ENCODE measurements around the gene LITAF.
"Not testable (repeated sequence)": the region's sequence is repeated elsewhere in the genome, so short reads cannot be mapped to it uniquely, and the experiment has no call there.

LITAF gene

DNA sequence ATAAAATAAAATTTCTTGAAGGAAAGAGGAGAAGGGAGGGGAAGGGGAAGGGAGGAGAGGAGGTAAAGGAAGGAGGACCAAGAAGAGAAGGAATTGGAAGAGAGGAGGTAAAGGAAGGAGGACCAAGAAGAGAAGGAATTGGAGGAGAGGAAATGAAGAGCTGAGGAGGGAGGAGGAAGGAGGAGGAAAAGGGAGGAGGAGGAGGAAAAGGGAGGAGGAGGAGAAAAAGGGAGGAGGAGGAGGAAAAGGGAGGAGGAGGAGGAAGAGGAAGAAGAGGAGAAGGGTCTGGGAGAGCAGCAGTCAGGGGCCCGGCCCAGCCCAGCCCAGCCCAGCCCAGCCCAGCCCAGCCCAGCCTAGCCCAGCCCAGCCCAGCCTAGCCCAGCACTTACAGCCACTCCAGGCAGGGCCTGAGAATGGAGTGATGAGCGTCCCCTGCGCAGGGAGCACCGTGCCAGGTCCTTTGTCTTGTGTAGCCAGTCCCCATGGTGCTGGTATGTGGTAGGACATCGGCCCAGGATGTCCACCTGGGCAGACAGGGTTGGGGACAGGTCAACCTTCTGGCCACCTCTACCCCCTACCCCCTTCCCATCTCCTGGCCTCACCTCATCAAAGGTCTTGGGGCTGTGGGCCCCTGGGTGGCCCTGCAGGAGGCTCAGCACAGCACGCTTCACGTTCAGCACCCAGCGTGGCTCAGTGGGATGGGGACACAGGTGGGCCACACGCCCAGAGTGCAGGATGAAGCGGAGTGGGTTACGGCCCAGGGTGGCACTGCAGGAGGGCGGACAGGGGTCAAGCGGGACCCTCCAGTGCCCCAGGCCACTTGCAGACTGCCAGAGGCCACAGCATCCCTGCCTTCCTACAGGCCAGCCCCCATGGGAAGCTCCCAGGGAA is 70.9 kb downstream of the LITAF start:
- TF ChIP-seq, protein P1, sequence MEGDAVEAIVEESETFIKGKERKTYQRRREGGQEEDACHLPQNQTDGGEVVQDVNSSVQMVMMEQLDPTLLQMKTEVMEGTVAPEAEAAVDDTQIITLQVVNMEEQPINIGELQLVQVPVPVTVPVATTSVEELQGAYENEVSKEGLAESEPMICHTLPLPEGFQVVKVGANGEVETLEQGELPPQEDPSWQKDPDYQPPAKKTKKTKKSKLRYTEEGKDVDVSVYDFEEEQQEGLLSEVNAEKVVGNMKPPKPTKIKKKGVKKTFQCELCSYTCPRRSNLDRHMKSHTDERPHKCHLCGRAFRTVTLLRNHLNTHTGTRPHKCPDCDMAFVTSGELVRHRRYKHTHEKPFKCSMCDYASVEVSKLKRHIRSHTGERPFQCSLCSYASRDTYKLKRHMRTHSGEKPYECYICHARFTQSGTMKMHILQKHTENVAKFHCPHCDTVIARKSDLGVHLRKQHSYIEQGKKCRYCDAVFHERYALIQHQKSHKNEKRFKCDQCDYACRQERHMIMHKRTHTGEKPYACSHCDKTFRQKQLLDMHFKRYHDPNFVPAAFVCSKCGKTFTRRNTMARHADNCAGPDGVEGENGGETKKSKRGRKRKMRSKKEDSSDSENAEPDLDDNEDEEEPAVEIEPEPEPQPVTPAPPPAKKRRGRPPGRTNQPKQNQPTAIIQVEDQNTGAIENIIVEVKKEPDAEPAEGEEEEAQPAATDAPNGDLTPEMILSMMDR (IDR thresholded peaks at IDR 0.05; ENCODE audit: low read depth, low read length, missing control alignments), result no peak
- DNase-seq (ENCODE audit: low read depth), result no peak
- no peak overlapping the region for H3K4me3 ChIP-seq (ENCODE audit: low read depth, low read length)

GRCh38 chr16:11514283-11514682 is 72.4 kb downstream of the LITAF start:
- no peak overlapping the region for H3K4me3 ChIP-seq (ENCODE audit: low read depth, low read length)
- DNase-seq (ENCODE audit: low read depth), result no peak
- TF ChIP-seq, protein P1 (IDR thresholded peaks at IDR 0.05; ENCODE audit: low read depth, low read length, missing control alignments), result no peak

GRCh38 chr16:11513366-11513765 is 73.4 kb downstream of the LITAF start:
- not testable (repeated sequence) for H3K4me3 ChIP-seq (ENCODE audit: low read depth, low read length); DNase-seq (ENCODE audit: low read depth)

- DNase-seq (ENCODE audit: low read depth), result no peak
- H3K4me3 ChIP-seq (ENCODE audit: low read depth, low read length), result no peak overlapping the region
- TF ChIP-seq, protein P1 (IDR thresholded peaks at IDR 0.05; ENCODE audit: low read depth, low read length, missing control alignments), result no peak
Measured at GRCh38 chr16:11511801-11512200, 74.9 kb downstream of the LITAF start.

DNA sequence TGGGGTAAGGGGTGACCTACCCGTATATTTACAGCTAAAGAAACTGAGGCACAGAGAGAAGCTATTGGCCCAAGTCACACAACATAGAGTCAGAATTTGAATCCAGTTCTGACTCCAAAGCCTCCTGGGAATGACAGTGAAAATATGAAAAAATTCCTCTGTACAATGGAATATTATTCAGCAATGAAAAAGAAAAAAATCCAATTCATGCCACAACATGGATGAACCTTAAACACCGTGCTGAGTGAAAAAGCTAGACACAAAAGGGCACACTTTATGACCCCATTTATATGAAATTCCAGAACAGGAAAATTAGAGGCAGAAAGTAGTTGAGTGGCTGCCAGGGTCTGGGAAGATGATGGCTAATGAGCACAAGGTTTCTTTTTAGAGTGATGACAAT is 75.4 kb downstream of the LITAF start:
- TF ChIP-seq, protein P1 (IDR thresholded peaks at IDR 0.05; ENCODE audit: low read depth, low read length, missing control alignments), result no peak
- no peak for DNase-seq (ENCODE audit: low read depth)
- H3K4me3 ChIP-seq (ENCODE audit: low read depth, low read length), result no peak overlapping the region

DNA sequence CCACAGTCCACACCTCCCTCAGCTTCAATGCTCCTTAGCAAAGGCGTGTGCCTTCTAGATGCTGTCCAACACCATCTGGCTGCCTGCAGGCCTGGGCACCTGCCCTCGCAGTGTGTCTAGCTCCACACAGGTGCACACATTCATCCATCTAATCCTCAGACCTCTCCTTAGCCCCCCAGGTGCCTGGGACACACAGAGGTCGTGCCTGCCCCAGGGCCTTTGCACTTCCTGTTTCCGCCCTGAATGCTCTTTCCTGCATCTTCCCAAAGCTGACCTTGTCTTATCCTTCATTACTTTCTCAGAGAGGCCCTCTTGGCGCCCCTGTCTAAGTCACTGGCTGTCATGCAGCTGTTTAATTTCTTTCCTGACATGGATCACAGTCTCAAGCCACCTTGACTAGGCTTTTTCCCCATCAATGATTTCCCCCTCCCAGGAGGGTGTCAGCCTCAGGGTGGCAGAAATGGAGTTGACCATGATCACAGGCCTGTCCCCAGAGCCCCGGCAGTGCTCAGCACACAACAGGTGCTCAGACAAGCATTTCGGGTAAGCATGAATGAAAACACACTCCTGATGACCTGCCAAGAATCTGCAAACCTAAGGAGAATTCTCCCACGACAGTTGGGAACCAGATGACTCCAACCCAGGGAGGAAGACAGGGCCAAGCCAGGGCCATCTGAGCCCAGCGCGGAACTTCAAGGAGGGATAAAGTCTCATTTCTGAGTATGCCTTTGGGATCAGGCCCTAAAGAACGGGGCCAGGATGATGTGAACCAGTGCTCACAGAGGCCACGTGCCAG is 76.3 kb downstream of the LITAF start:
- H3K4me3 ChIP-seq (ENCODE audit: low read depth, low read length), result no peak overlapping the region
- TF ChIP-seq, protein P1 (IDR thresholded peaks at IDR 0.05; ENCODE audit: low read depth, low read length, missing control alignments), result no peak
- no peak for DNase-seq (ENCODE audit: low read depth)

- TF ChIP-seq, protein P1 (IDR thresholded peaks at IDR 0.05; ENCODE audit: low read depth, low read length, missing control alignments), result no peak
- no peak for DNase-seq (ENCODE audit: low read depth)
- no peak overlapping the region for H3K4me3 ChIP-seq (ENCODE audit: low read depth, low read length)
Measured at GRCh38 chr16:11507991-11508390, 78.7 kb downstream of the LITAF start.

Data from GM12864 (cell line).